Cerebellar nuclear complex (tissue), 1 donor: Measurements from ENCODE around the gene BMERB1.
A peak's percentile ranks its signal among the peaks of the same experiment; 100 is the strongest.

Source experiments
- DNase-seq, 2 experiments: peaks; one replicate each; lab custom pipeline; 2025; lab: John Stamatoyannopoulos, UW

Gene BMERB1

GRCh38 chr16:15498427-15499175 is 64.2 kb downstream of the BMERB1 start:
- DNase-seq: no peak

GRCh38 chr16:15502041-15502725 is 67.8 kb downstream of the BMERB1 start:
- DNase-seq: no peak

- no peak for DNase-seq
Observed at GRCh38 chr16:15506441-15506840, 72.1 kb downstream of the BMERB1 start.

GRCh38 chr16:15507301-15507958 is 73.0 kb downstream of the BMERB1 start:
- DNase-seq: no peak

- no peak for DNase-seq
Observed at GRCh38 chr16:15507959-15508627, 73.7 kb downstream of the BMERB1 start.

GRCh38 chr16:15509051-15509592 is 74.7 kb downstream of the BMERB1 start:
- DNase-seq: no peak

GRCh38 chr16:15509593-15510535 is 75.5 kb downstream of the BMERB1 start:
- no peak for DNase-seq

- no peak for DNase-seq
Observed at GRCh38 chr16:15510992-15511391, 76.6 kb downstream of the BMERB1 start.

- no peak for DNase-seq
Observed at GRCh38 chr16:15511759-15512487, 77.5 kb downstream of the BMERB1 start.

GRCh38 chr16:15513156-15513555 is 78.8 kb downstream of the BMERB1 start:
- DNase-seq: no peak

- no peak for DNase-seq
Observed at GRCh38 chr16:15515992-15516391, 81.6 kb downstream of the BMERB1 start.

GRCh38 chr16:15516609-15517008 is 82.2 kb downstream of the BMERB1 start:
- DNase-seq: no peak

GRCh38 chr16:15517743-15518377 is 83.5 kb downstream of the BMERB1 start:
- DNase-seq: no peak

GRCh38 chr16:15518381-15519351 is 84.3 kb downstream of the BMERB1 start:
- DNase-seq: peak in 1 of 2 experiments; percentile 22

- DNase-seq: no peak
Observed at GRCh38 chr16:15519790-15520189, 85.4 kb downstream of the BMERB1 start.

GRCh38 chr16:15521390-15521757 is 87.0 kb downstream of the BMERB1 start:
- DNase-seq: no peak

- no peak for DNase-seq
Observed at GRCh38 chr16:15521758-15522509, 87.5 kb downstream of the BMERB1 start.

GRCh38 chr16:15523092-15523541 is 88.7 kb downstream of the BMERB1 start:
- DNase-seq: no peak
